ENCODE data around the gene MSANTD7. TPM values are rescaled to one million over a fixed set of nuclear protein-coding genes. Genes with fewer than 3 reads are reported as not detected.

The MSANTD7 gene
- total and polyA plus RNA-seq, 9 of the 15 experiments (the other 6 are each of a cell fraction or from before 2014, with no cell fraction given), result 5.2 to 27.3 (median 23.6) TPM

- TF ChIP-seq FOXA1 (IDR thresholded peaks at IDR 0.05; ENCODE audit: borderline replicate concordance) (no peak), ZNF324 (CRISPR knock-in tag; IDR thresholded peaks at IDR 0.05) (no peak; the same call in 1 of the 2 replicates), KAT2B (IDR thresholded peaks at IDR 0.05; ENCODE audit: low read depth, low read length) (no peak), DPF2 (IDR thresholded peaks at IDR 0.05) (no peak), REST (IDR thresholded peaks at IDR 0.05; ENCODE audit: borderline replicate concordance) (no peak), REST (CRISPR knock-in tag; IDR thresholded peaks at IDR 0.05; ENCODE audit: low read depth) (peak; percentile 60; the same call in 1 of the 2 replicates), PCBP1 (IDR thresholded peaks at IDR 0.05; ENCODE audit: low read depth, low read length, poor library complexity, severe bottlenecking) (no peak), RAD51 (IDR thresholded peaks at IDR 0.05; ENCODE audit: borderline replicate concordance, low read depth) (no peak), CHD2 (IDR thresholded peaks at IDR 0.05; ENCODE audit: low read depth, low read length) (peak; percentile 85)
- TF ChIP-seq, protein P1, sequence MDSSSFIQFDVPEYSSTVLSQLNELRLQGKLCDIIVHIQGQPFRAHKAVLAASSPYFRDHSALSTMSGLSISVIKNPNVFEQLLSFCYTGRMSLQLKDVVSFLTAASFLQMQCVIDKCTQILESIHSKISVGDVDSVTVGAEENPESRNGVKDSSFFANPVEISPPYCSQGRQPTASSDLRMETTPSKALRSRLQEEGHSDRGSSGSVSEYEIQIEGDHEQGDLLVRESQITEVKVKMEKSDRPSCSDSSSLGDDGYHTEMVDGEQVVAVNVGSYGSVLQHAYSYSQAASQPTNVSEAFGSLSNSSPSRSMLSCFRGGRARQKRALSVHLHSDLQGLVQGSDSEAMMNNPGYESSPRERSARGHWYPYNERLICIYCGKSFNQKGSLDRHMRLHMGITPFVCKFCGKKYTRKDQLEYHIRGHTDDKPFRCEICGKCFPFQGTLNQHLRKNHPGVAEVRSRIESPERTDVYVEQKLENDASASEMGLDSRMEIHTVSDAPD (CRISPR knock-in tag; IDR thresholded peaks at IDR 0.05), result no peak
- TF ChIP-seq, protein P2, sequence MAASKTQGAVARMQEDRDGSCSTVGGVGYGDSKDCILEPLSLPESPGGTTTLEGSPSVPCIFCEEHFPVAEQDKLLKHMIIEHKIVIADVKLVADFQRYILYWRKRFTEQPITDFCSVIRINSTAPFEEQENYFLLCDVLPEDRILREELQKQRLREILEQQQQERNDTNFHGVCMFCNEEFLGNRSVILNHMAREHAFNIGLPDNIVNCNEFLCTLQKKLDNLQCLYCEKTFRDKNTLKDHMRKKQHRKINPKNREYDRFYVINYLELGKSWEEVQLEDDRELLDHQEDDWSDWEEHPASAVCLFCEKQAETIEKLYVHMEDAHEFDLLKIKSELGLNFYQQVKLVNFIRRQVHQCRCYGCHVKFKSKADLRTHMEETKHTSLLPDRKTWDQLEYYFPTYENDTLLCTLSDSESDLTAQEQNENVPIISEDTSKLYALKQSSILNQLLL (CRISPR knock-in tag; IDR thresholded peaks at IDR 0.05; ENCODE audit: borderline replicate concordance), result no peak
These were observed at the start of gene MSANTD7, which contains the start of the genes CDNF and HSPA14 (continued) for GRCh38 chr10:14837757-14838581.

Data from K562 (cell line).